Activated CD4-positive, alpha-beta T cell treated with anti-CD3 and anti-CD28 coated beads for 36 hours (primary cell): ENCODE measurements around the gene ZFPM1. TPM values are rescaled to one million over a fixed set of nuclear protein-coding genes. Genes with fewer than 3 reads are reported as not detected.
"Not testable (repeated sequence)": the region's sequence is repeated elsewhere in the genome, so short reads cannot be mapped to it uniquely, and the experiment has no call there.

Experiments
- ATAC-seq: fragments of 200-7000 bp; cut with Tn5 transposase; one replicate; pipeline ENCODE4 v1.10.0; 2021; ENCODE audit warnings: mild to moderate bottlenecking, moderate library complexity
- CTCF ChIA-PET: fragments of 350-600 bp; sonication (Branson Sonifier 250); formaldehyde crosslinking; loops from one replicate; lab custom pipeline; 2021; ENCODE audit warnings: antibody characterized with exemption; lab: Charles Lee
- POLR2A ChIA-PET: fragments of 350-600 bp; sonication (Branson Sonifier 250); formaldehyde crosslinking; loops from one replicate; lab custom pipeline; 2021; ENCODE audit warnings: antibody characterized with exemption, inconsistent platforms; lab: Charles Lee
- DNase-seq: peaks from one replicate; pipeline ENCODE4 v3.0.0-alpha.2; 2020
- H3K27ac Mint-ChIP-seq: one replicate; pipeline ENCODE4 v1.8.0; 2021; ENCODE audit warnings: mixed read lengths
- H3K27me3 Mint-ChIP-seq: one replicate; pipeline ENCODE4 v1.8.0; 2021; ENCODE audit warnings: mixed read lengths
- H3K36me3 Mint-ChIP-seq: one replicate; pipeline ENCODE4 v1.8.0; 2021; ENCODE audit warnings: low read depth, mixed read lengths
- H3K4me1 Mint-ChIP-seq: one replicate; pipeline ENCODE4 v1.8.0; 2021; ENCODE audit warnings: mixed read lengths
- H3K4me3 Mint-ChIP-seq: one replicate; pipeline ENCODE4 v1.8.0; 2021; ENCODE audit warnings: mild to moderate bottlenecking, moderate library complexity, mixed read lengths
- H3K9me3 Mint-ChIP-seq: one replicate; pipeline ENCODE4 v1.8.0; 2021; ENCODE audit warnings: low read depth, mixed read lengths
- intact Hi-C, 2 experiments: fragments of 100-400 bp; cut with DNase I in 1 of 2; cut with micrococcal nuclease in 1 of 2; formaldehyde crosslinking; loops; one replicate each; pipeline versions ENCODE4 v1.14.2 to v1.15.1; 2022 to 2024; cut with DNase I, micrococcal nuclease
- total RNA-seq, 2 experiments: library from RNA; stranded (reverse); gene quantifications; one replicate each; pipeline ENCODE4 v1.2.3, GENCODE V29; 2021

Gene ZFPM1
- total RNA-seq, 2 experiments from 2014 or later, result 9.9 to 12.6 TPM

DNA sequence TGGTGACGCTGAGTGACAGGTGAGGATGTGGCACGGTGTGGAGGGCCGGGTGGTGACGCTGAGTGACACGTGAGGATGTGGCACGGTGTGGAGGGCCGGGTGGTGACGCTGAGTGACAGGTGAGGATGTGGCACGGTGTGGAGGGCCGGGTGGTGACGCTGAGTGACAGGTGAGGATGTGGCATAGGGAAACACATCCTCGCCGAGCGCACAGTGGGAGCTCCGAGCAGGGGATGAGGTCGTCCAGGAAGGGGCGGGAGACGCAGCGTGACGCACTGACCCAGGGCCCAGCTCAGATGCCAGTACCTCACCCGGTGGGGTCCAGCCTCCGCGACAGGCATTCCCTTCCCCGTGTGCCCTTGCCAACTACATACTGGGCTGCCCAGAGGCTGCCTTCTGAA, 17.6 kb downstream of the ZFPM1 start:
- intact Hi-C loops, H3K27me3 Mint-ChIP-seq, CTCF ChIA-PET, H3K36me3 Mint-ChIP-seq, H3K9me3 Mint-ChIP-seq, H3K27ac Mint-ChIP-seq, DNase-seq, POLR2A ChIA-PET, H3K4me3 Mint-ChIP-seq, ATAC-seq: not testable (repeated sequence)
- peaks cover 49% of the 10 kb centered on the region for H3K4me1 Mint-ChIP-seq

DNA sequence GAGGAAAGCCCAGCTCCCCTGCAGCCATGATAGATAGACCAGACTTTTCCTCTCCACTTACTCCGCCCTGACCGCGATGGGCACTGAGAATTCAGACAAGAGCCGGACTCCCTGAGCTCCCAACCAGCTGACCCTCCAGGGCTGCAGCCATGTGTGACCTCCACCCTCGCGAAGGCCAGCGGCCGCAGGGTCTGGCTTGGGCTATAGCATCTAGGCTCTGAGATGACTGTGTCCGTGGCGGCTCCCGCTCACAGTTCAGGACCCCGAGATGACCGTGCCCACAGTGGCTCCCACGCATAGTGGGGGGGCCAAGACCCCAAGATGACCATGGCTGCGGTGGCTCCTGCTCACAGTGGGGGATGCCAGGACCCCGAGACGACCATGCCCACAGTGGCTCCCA, 18.0 kb downstream of the ZFPM1 start:
- ATAC-seq (no peak), DNase-seq (no peak)
- no peaks in the 10 kb centered on the region for H3K9me3 Mint-ChIP-seq
- no peak overlapping the region for H3K4me3 Mint-ChIP-seq
- intact Hi-C loops, result no loop called here
- no peak overlapping the region for H3K27ac Mint-ChIP-seq
- no peaks in the 10 kb centered on the region for H3K27me3 Mint-ChIP-seq
- ChIA-PET CTCF (no interaction called here), POLR2A (no interaction called here)
- peaks cover 46% of the 10 kb centered on the region for H3K4me1 Mint-ChIP-seq
- H3K36me3 Mint-ChIP-seq, result no peaks in the 10 kb centered on the region

DNA sequence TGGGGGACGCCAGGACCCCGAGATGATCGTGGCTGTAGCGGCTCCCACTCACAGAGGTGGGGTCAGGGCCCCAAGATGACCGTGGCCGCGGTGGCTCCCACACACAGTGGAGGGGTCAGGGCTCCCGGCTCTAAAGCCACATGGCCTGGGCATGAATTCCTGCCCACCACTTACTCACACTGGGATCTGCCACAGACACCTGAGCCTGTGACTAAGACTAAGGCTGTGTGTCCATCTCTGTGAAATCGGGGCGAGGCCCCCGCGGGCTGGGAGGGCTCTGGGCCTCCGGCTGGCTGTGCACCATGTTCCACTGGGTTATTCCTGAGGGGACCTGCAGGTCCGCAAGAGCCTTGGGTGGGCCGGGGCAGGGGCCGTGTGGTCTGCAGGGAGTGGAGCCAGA, 18.5 kb downstream of the ZFPM1 start:
- intact Hi-C loops, result no loop called here
- ATAC-seq, result no peak
- H3K4me3 Mint-ChIP-seq, result no peak overlapping the region
- no peaks in the 10 kb centered on the region for H3K36me3 Mint-ChIP-seq
- peaks cover 43% of the 10 kb centered on the region for H3K4me1 Mint-ChIP-seq
- POLR2A ChIA-PET, result no interaction called here
- CTCF ChIA-PET, result no interaction called here
- H3K27ac Mint-ChIP-seq, result no peak overlapping the region
- H3K9me3 Mint-ChIP-seq, result no peaks in the 10 kb centered on the region
- no peak for DNase-seq
- no peaks in the 10 kb centered on the region for H3K27me3 Mint-ChIP-seq

DNA sequence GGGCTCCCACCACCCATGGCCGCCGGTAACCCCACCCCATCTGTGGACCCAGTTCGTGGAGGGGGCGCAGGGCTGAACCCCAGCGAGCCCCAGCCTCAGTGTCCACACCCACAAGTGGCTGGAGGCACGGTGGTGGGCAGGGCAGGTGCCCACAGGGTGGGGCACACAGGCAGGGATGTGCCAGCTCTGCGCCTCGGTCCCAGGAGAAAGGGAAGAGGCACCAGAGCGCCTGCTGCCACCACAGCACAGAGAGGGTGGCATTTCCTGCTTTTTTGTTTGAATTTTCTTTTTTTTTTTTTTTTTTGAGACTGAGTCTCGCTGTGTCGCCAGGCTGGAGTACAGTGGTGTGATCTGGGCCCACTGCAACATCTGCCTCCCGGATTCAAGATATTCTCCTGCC, 19.0 kb downstream of the ZFPM1 start:
- H3K27ac Mint-ChIP-seq, result no peak overlapping the region
- H3K4me3 Mint-ChIP-seq, result no peak overlapping the region
- POLR2A ChIA-PET, result no interaction called here

DNA sequence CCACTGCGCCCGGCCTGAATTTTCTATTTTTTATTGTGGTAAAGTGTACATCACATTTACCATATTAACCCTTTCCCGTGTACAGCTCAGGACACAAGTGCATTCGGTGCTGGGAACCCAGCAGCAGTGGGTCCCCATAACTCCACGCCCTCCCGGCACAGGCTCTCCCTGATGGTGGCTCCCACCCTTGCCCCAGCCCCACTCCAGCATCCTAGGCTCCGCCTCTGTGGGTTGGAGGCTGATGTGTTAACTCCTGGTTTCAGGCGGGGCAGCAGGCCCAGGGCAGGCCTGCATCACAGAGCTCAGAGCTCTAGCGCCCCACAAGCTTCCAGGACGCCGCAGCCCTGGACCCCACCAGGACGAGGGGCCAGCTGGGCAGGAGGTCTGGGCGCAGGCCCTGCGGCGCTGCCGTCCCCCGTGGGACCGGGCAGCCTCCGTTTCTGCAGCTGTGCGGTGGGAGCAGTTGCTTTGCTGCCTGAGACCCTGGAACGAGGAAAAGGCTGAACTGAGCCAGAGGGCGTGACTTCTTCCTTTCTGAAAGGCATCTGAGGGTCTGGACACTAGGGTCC, 19.6 kb downstream of the ZFPM1 start:
- no peaks in the 10 kb centered on the region for H3K36me3 Mint-ChIP-seq
- H3K9me3 Mint-ChIP-seq, result no peaks in the 10 kb centered on the region
- H3K4me1 Mint-ChIP-seq, result peaks cover 45% of the 10 kb centered on the region
- ATAC-seq (no peak), DNase-seq (no peak)
- CTCF ChIA-PET, result interaction anchor here (0.6 to 1.0 kb wide), 2 partner anchors 76 to 121 kb away, joined by 3 read pairs; no protein-coding TSS in a partner anchor
- H3K4me3 Mint-ChIP-seq, result no peak overlapping the region
- H3K27ac Mint-ChIP-seq, result no peak overlapping the region
- POLR2A ChIA-PET, result no interaction called here
- no peaks in the 10 kb centered on the region for H3K27me3 Mint-ChIP-seq
- intact Hi-C loops, result no loop called here

More for the DNA sequence above, 19.0 kb downstream of the ZFPM1 start:
- no peaks in the 10 kb centered on the region for H3K27me3 Mint-ChIP-seq
- no peaks in the 10 kb centered on the region for H3K36me3 Mint-ChIP-seq
- intact Hi-C loops, result no loop called here
- DNase-seq (no peak), ATAC-seq (no peak)
- H3K4me1 Mint-ChIP-seq, result peaks cover 43% of the 10 kb centered on the region
- CTCF ChIA-PET, result no interaction called here
- no peaks in the 10 kb centered on the region for H3K9me3 Mint-ChIP-seq

DNA sequence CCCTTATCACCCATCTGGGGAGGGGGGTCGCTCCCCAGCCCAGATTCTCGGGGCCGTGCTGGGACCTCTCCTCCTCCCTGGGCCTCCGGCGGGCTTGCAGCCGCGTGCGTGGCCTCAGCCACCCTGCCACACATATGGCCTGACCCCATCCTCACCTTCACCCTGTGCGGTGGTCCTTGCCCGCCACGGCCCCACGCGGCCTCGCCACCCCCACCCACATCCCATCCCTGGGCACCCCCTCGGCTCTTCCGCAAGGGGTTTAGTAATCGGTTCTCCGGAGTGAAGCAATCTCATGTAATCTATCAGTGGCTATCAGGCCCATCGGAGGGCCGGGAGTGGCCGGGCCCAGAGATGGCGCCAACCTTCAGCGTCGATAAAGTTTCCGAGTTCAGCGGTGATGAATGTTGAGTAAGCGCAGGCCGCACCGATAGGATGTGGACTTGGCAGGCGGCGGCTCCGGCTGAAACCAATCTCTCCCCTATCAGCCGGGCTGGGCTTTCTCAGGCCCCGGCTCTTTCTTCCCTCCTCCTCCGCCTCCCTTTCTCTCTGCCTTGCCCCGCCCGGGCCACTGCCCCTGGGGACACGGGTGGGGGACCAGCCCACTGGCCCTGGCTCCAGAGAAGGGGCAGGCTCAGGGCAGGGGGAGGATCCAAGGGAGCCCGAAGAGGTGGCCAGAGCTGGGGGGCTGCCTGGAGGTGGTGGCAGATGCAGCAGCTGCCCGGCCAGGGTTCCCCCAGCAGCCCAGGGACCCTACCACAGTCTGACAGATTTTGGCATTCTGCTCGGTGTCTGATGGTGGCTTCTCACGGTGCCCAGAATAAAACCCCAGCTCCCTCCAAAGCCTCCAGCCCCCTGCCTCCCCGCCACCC, 20.8 kb downstream of the ZFPM1 start:
- intact Hi-C loops, result no loop called here
- no peaks in the 10 kb centered on the region for H3K9me3 Mint-ChIP-seq
- H3K4me1 Mint-ChIP-seq, result peaks cover 50% of the 10 kb centered on the region
- ChIA-PET POLR2A (no interaction called here), CTCF (interaction anchor here (0.8 to 1.0 kb wide), 2 partner anchors 22 to 120 kb away, joined by 3 read pairs; no protein-coding TSS in a partner anchor)
- ATAC-seq (no peak), DNase-seq (no peak)
- no peak overlapping the region for H3K27ac Mint-ChIP-seq
- H3K36me3 Mint-ChIP-seq, result no peaks in the 10 kb centered on the region
- H3K27me3 Mint-ChIP-seq, result no peaks in the 10 kb centered on the region
- no peak overlapping the region for H3K4me3 Mint-ChIP-seq

DNA sequence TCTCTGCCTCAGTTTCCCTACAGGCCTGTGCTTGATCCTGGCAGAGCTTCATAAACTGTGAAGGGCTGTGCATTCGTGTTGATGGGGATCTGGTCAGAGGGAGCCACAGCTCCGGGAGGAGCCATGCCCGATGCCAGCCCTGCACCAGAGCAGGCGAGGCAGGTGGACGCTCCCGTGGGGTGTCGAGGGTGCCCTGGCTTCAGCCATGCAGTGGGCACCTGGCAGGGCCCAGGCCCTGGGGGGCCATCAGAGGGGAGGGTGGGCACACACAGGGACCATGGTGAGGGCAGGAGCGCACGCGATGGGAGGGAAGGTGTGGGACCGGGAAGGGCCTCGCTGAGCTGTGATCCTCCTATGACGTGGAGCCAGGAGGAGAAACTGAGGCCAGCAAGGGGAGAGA, 22.0 kb downstream of the ZFPM1 start:
- ChIA-PET CTCF (interaction anchor here (0.8 kb wide), 1 partner anchor 23 kb away, joined by 3 read pairs; no protein-coding TSS in a partner anchor), POLR2A (no interaction called here)
- Mint-ChIP-seq H3K4me3 (no peak overlapping the region), H3K27ac (no peak overlapping the region), H3K4me1 (peaks cover 48% of the 10 kb centered on the region), H3K36me3 (no peaks in the 10 kb centered on the region), H3K27me3 (no peaks in the 10 kb centered on the region), H3K9me3 (no peaks in the 10 kb centered on the region)
- intact Hi-C loops, result no loop called here
- ATAC-seq (no peak), DNase-seq (no peak)

DNA sequence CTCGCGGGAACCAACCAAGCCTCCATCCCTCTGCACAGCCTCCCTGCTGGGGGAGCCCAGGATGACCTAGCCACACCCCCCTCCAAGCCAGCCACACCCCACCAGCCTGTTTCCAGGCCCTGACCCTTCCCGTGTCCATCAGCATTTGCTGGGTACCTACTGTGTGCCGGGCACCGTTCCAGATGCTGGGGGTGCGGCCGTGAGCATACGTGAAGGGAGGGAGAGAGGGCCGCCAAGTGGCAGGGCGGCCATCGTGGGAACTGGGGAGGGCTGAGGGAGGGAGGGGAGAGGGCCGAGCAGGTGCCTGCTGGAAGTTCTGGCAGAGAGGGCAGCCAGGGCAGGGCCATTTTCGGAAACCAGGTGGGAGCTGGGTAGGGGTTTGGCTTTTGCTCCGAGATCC, 23.1 kb downstream of the ZFPM1 start:
- DNase-seq (no peak), ATAC-seq (no peak)
- Mint-ChIP-seq H3K9me3 (no peaks in the 10 kb centered on the region), H3K36me3 (no peaks in the 10 kb centered on the region), H3K4me1 (peaks cover 42% of the 10 kb centered on the region), H3K4me3 (no peak overlapping the region), H3K27me3 (no peaks in the 10 kb centered on the region), H3K27ac (no peak overlapping the region)
- POLR2A ChIA-PET, result no interaction called here
- CTCF ChIA-PET, result no interaction called here
- intact Hi-C loops, result no loop called here

DNA sequence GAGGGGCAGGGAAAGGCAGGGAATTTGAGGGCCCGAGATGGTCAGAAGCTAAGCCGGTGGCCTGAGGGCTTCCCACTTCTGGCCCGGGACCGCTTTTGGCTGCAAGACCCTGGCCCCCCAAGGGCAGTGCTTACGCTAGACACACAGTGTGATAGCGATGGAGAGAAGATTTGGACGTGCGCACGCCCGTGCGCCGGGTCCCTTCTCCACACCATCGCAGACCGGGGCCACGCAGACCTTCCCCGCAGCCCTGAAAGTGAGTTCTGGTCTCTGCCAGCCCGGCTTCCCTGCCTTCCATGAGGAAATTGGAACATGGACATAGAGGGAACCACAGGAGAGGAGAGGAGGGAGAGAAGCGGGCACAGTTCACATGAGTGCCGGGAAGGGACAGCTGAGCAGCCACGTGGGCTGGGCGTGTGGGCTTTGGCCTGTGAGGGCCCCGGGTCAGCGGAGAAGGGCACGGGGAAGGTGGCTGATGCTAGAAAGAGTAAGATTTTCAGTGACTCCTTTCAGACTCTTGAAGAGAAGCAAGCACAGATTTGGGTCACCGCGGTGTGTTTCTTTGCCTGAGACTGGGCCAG, 23.8 kb downstream of the ZFPM1 start:
- intact Hi-C loops, result no loop called here
- no peak overlapping the region for H3K27ac Mint-ChIP-seq
- H3K4me3 Mint-ChIP-seq, result no peak overlapping the region
- ATAC-seq (no peak), DNase-seq (no peak)
- H3K9me3 Mint-ChIP-seq, result no peaks in the 10 kb centered on the region
- peaks cover 44% of the 10 kb centered on the region for H3K4me1 Mint-ChIP-seq
- no peaks in the 10 kb centered on the region for H3K36me3 Mint-ChIP-seq
- ChIA-PET CTCF (no interaction called here), POLR2A (no interaction called here)
- no peaks in the 10 kb centered on the region for H3K27me3 Mint-ChIP-seq

DNA sequence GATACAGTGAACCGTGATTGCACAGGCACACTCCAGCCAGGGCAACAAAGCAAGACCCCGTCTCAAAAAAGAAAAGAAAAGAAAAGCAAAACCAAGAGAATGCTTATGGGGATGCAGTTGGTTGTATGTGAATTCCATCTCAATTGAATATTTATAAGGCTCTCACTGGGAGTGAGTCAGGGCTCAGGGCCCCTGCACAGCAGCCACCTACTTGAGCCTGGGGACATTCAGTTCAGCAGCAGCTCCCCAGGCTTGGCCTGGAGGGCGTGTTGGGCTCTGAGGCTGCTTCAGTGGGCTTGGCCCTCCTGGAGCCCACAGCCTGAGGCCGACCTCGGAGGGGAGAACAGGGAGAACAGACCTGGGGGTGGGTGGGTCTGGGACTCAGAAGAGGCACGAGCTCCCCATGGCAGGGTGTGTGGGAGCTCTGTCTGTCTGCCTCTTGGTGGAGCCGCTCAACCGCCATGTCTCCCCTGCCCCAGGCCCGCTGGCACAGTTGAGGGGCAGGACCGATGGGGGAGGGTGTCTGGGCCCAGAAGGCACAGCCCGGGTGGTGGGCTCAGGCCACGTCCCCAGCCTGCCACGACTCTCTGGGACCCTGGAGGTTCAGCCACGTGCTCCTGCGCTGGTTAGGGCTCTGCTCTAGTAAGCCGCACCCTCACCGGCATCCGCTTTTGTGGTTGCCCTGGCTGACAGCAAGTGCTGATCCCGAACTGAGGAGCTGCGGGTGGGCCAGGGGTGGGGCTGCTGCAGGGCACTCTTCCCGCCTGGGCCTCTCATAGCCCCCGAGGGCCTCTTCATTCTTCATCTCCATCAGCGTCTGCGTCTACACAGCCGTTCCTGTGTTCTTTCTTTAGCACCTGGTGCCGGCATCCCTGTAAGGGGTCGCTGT, 24.8 kb downstream of the ZFPM1 start:
- Mint-ChIP-seq H3K4me1 (peaks cover 40% of the 10 kb centered on the region), H3K27ac (peak overlapping the region; percentile 35), H3K27me3 (no peaks in the 10 kb centered on the region), H3K9me3 (no peaks in the 10 kb centered on the region), H3K36me3 (no peaks in the 10 kb centered on the region), H3K4me3 (no peak overlapping the region)
- intact Hi-C loops, result no loop called here
- ChIA-PET POLR2A (no interaction called here), CTCF (no interaction called here)
- DNase-seq (peak; percentile 67), ATAC-seq (peak; percentile 64)
